Measurements from ENCODE around the gene YAP1.

GRCh38 chr11:102177974-102178631 lies 67.9 kb downstream of the YAP1 start:
- TF ChIP-seq CTCF (IDR thresholded peaks at IDR 0.05), result no peak
- no peak for TF ChIP-seq POLR2A (IDR thresholded peaks at IDR 0.05)

Measured in body of pancreas (tissue), 4 donors.